H1 (cell line): ENCODE data around the gene OCSTAMP. TPM values are rescaled to one million over a fixed set of nuclear protein-coding genes. Genes with fewer than 3 reads are reported as not detected.

Experiments used
- CTBP2 ChIP-seq: IDR thresholded peaks from 2 replicates; pipeline ENCODE4 v1.7.0; 2011; ENCODE audit warnings: borderline replicate concordance, mild to moderate bottlenecking, moderate library complexity, mixed read lengths, low read length; ENCODE audit not compliant: insufficient read depth, insufficient read length
- JUND ChIP-seq: IDR thresholded peaks from 2 replicates; pipeline ENCODE4 v1.6.1; 2011; ENCODE audit warnings: mild to moderate bottlenecking, improper control_type of control experiment, low read length
- POLR2A ChIP-seq, 2 experiments: IDR thresholded peaks; 1 replicate in 1 of 2; 2 replicates in 1 of 2; pipeline ENCODE4 v1.6.1; 2011; ENCODE audit warnings: low read depth in 2 of 2, low read length in 2 of 2, mild to moderate bottlenecking in 2 of 2; ENCODE audit errors: control extremely low read depth in 1 of 2
- SP2 ChIP-seq: IDR thresholded peaks from 2 replicates; pipeline ENCODE4 v1.6.1; 2012; ENCODE audit warnings: mild to moderate bottlenecking, low read length, inconsistent platforms
- SP4 ChIP-seq: IDR thresholded peaks from 2 replicates; pipeline ENCODE4 v1.6.1; 2012; ENCODE audit warnings: low read length, inconsistent platforms
- polyA plus RNA-seq, 7 experiments: library from polyadenylated mRNA; depleted of rRNA in 3 of 7; stranded (reverse) in 5 of 7; unstranded in 2 of 7; fragments of >200 nt in 5 of 7; fragments of 200-250 nt in 2 of 7; gene quantifications; 1 replicate in 5 of 7; 2 replicates in 1 of 7; 4 replicates in 1 of 7; pipeline versions ENCODE4 v1.2.1 to v1.2.3, GENCODE V29; 2011 to 2013; ENCODE audit warnings: missing spikeins in 2 of 7, mixed read lengths in 2 of 7
- total RNA-seq: library from RNA; stranded (reverse); fragmentation: NEBNext Ultra II Directional; extraction: Animal tissue kit (Norgen Biotek cat#: 25700); gene quantifications from 2 replicates; pipeline ENCODE4 v1.2.1, GENCODE V29; 2021
- TF ChIP-seq, protein P1 (sequence below): IDR thresholded peaks from 2 replicates; pipeline ENCODE4 v1.6.1; 2012; ENCODE audit warnings: inconsistent platforms

OCSTAMP gene
- total and polyA plus RNA-seq, 2 of the 8 experiments (the other 6 are each of a cell fraction or from before 2014, with no cell fraction given): 0.09 to 0.13 TPM

DNA sequence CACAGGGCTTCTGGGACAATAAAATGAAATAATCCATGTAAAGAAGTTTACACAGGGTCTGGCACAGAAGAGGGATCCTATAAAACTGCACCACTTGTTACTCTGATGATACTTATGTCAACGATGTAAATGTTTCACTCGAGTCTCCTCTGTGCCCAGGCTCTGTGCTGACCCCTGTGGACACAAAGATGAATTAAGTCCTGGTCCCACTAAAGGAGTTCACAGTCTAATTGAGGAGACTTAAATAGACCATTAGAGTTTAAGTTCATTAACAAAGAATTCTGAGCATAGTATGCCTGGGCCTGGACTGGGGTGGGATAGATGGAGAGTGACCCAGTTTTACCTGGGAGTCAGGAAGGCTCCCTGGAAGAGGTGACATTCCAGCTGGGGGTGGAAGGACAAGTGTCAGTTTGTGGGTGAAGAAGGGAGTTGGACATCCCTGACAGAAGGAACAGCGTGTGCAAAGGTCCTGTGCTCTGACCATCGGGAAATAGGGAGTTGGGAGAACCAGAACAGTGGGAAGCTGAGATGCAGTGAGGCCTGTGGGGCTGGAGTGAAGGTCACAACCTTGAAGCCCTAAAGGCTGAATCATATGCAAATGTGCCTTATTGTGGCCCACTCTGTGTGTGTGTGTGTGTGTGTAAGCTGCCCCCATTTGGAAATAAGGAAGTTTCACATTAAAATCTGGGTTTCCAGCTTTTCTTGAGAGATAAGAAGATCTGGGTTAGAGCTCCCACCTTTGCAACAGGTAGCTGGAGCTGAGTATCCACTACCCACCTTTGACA lies 1.1 kb downstream of the OCSTAMP start (continued):
- TF ChIP-seq CTBP2: no peak
- TF ChIP-seq JUND: no peak
- TF ChIP-seq POLR2A (IDR thresholded peaks at IDR 0.05; ENCODE audit: control extremely low read depth in 1 of 2, low read depth in 2 of 2, low read length in 2 of 2): no peak
- no peak for TF ChIP-seq SP2
- TF ChIP-seq SP4: no peak
- TF ChIP-seq, protein P1, sequence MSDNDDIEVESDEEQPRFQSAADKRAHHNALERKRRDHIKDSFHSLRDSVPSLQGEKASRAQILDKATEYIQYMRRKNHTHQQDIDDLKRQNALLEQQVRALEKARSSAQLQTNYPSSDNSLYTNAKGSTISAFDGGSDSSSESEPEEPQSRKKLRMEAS: no peak
